MM.1S (cell line): ENCODE data around the gene AKT1S1.

ENCODE experiments used
- CTCF ChIP-seq: fragments of 300-600 bp; sonication (generic); IDR thresholded peaks from 2 replicates; pipeline ENCODE4 v1.5.1; 2016; ENCODE audit warnings: antibody characterized with exemption, low read length, mixed read lengths
- EZH2 ChIP-seq: fragments of 300-600 bp; sonication (generic); optimal IDR thresholded peaks from 2 replicates; pipeline ENCODE3; 2017; ENCODE audit warnings: low read depth, mild to moderate bottlenecking, antibody characterized with exemption, low read length, mixed read lengths

- TF ChIP-seq CTCF: no peak
- no peak for TF ChIP-seq EZH2
These were observed 2.0 kb downstream of the AKT1S1 start for GRCh38 chr19:49875177-49875576.
